KMS-11 (cell line): ENCODE measurements around the gene RAB11B.

Experiments
- H2AFZ ChIP-seq: fragments of 200-600 bp; sonication (generic); 2 replicates; pipeline ENCODE4 v1.6.1; 2016; ENCODE audit warnings: antibody characterized with exemption, mixed run types, low read depth
- H3K27ac ChIP-seq: fragments of 200-600 bp; sonication (generic); 2 replicates; pipeline ENCODE4 v1.6.1; 2016; ENCODE audit warnings: mild to moderate bottlenecking, mixed run types
- H3K27me3 ChIP-seq: fragments of 200-600 bp; sonication (generic); 2 replicates; pipeline ENCODE4 v1.6.1; 2017; ENCODE audit warnings: mild to moderate bottlenecking, low read depth, mixed run types, moderate library complexity; ENCODE audit not compliant: insufficient read depth
- H3K36me3 ChIP-seq: fragments of 200-600 bp; sonication (generic); 2 replicates; pipeline ENCODE4 v1.6.1; 2017; ENCODE audit warnings: mild to moderate bottlenecking, mixed run types; ENCODE audit not compliant: insufficient read depth
- H3K4me1 ChIP-seq: fragments of 200-600 bp; sonication (generic); 2 replicates; pipeline ENCODE4 v1.6.1; 2016; ENCODE audit warnings: mild to moderate bottlenecking, low read depth, mixed run types; ENCODE audit not compliant: poor library complexity, severe bottlenecking
- H3K4me2 ChIP-seq: fragments of 200-600 bp; sonication (generic); 2 replicates; pipeline ENCODE4 v1.7.0; 2016; ENCODE audit warnings: mild to moderate bottlenecking, mixed run types
- H3K4me3 ChIP-seq: fragments of 200-600 bp; sonication (generic); IDR thresholded peaks from 2 replicates; pipeline ENCODE4 v1.6.1; 2017; ENCODE audit warnings: low read depth, low read length, mixed read lengths; ENCODE audit not compliant: insufficient read depth
- H3K79me2 ChIP-seq: fragments of 200-600 bp; sonication (generic); 2 replicates; pipeline ENCODE4 v1.6.1; 2016; ENCODE audit warnings: low read depth, mixed run types; ENCODE audit not compliant: insufficient read depth
- H3K9ac ChIP-seq: fragments of 200-600 bp; sonication (generic); 2 replicates; pipeline ENCODE4 v1.6.1; 2016; ENCODE audit warnings: mild to moderate bottlenecking, mixed run types
- H4K20me1 ChIP-seq: fragments of 200-600 bp; sonication (generic); 2 replicates; pipeline ENCODE4 v1.6.1; 2016; ENCODE audit warnings: mild to moderate bottlenecking, mixed run types; ENCODE audit not compliant: insufficient read depth
- CTCF ChIP-seq: fragments of 200-600 bp; sonication (generic); conservative IDR thresholded peaks from 2 replicates; pipeline ENCODE4 v1.6.1; 2017; ENCODE audit warnings: low read depth, mild to moderate bottlenecking, antibody characterized with exemption, low read length, moderate library complexity, mixed read lengths

The RAB11B gene

GRCh38 chr19:8357007-8357521 is 33.1 kb upstream of the RAB11B start:
- Histone ChIP-seq H3K27me3 (peaks cover 5% of the 10 kb centered on the region; the same call in 1 of the 2 replicates), H2AFZ (no peak overlapping the region), H3K4me2 (no peak overlapping the region), H3K9ac (no peak overlapping the region), H3K79me2 (no peaks in the 10 kb centered on the region), H3K27ac (no peak overlapping the region), H3K36me3 (no peaks in the 10 kb centered on the region), H3K4me1 (peaks cover 5% of the 10 kb centered on the region), H4K20me1 (no peaks in the 10 kb centered on the region), H3K4me3 (no peak overlapping the region)
- TF ChIP-seq CTCF: no peak

DNA sequence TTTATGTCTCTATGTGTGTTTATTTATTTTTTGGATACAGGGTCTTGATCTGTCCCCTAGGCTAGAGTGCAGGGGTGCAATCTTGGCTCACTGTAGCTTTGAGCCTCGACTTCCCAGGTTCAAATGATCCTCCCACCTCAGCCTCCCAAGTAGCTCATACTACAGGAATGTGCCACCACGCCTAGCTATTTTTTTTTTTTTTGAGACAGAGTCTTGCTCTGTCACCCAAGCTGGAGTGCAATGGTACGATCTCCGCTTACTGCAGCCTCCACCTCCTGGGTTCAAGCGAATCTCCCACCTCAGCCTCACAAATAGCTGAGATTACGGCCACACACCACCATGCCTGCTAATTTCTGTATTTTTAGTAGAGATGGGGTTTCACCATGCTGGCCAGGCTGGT is 31.2 kb upstream of the RAB11B start:
- peaks cover 7% of the 10 kb centered on the region for H3K4me1 ChIP-seq
- H3K4me3 ChIP-seq: no peak overlapping the region
- H3K27ac ChIP-seq: no peak overlapping the region
- TF ChIP-seq CTCF: no peak
- H3K36me3 ChIP-seq: no peaks in the 10 kb centered on the region
- H3K79me2 ChIP-seq: no peaks in the 10 kb centered on the region
- H3K9ac ChIP-seq: no peak overlapping the region
- H3K4me2 ChIP-seq: no peak overlapping the region
- no peaks in the 10 kb centered on the region for H3K27me3 ChIP-seq
- no peaks in the 10 kb centered on the region for H4K20me1 ChIP-seq
- H2AFZ ChIP-seq: no peak overlapping the region

DNA sequence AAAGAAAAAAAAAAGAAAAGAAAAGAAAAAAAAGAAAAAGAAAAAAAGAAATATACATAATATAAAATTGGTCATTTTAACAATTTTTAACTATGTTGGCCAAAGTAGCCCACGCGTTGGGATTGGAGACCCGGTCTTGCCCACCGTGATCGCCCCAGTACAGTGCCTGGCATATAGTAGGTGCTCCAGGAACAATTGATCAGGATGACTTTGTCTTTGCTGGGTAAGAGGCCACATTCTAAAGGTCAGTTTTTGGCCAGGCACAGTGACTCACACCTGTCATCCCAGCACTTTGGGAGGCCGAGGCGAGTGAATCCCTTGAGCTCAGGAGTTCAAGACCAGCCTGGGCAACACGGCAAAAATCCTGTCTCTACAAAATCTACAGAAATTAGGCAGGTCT is 30.0 kb upstream of the RAB11B start:
- no peak overlapping the region for H3K4me2 ChIP-seq
- no peak overlapping the region for H3K4me3 ChIP-seq
- no peak for TF ChIP-seq CTCF
- H3K79me2 ChIP-seq: no peaks in the 10 kb centered on the region
- no peak overlapping the region for H3K27ac ChIP-seq
- no peaks in the 10 kb centered on the region for H3K27me3 ChIP-seq
- no peak overlapping the region for H2AFZ ChIP-seq
- no peaks in the 10 kb centered on the region for H4K20me1 ChIP-seq
- H3K4me1 ChIP-seq: peaks cover 7% of the 10 kb centered on the region
- no peak overlapping the region for H3K9ac ChIP-seq
- no peaks in the 10 kb centered on the region for H3K36me3 ChIP-seq

- Histone ChIP-seq H3K4me3 (no peak overlapping the region), H3K4me1 (peaks cover 7% of the 10 kb centered on the region), H3K9ac (no peak overlapping the region), H3K4me2 (no peak overlapping the region; the same call in 1 of the 2 replicates), H3K27ac (no peak overlapping the region), H3K27me3 (no peaks in the 10 kb centered on the region), H4K20me1 (no peaks in the 10 kb centered on the region), H3K36me3 (no peaks in the 10 kb centered on the region), H3K79me2 (no peaks in the 10 kb centered on the region), H2AFZ (no peak overlapping the region)
- TF ChIP-seq CTCF: no peak
Measured at GRCh38 chr19:8361921-8362793, 28.0 kb upstream of the RAB11B start.
